Parathyroid adenoma (tissue), 2 donors: ENCODE results near the gene ALOXE3.

Experiments used
- H2AFZ ChIP-seq: fragments of 300-600 bp; sonication (generic); one replicate; pipeline ENCODE4 v1.7.0; 2017; ENCODE audit warnings: antibody characterized with exemption, mild to moderate bottlenecking
- H3K27ac ChIP-seq: fragments of 300-600 bp; sonication (generic); one replicate; pipeline ENCODE4 v1.7.0; 2017
- H3K27me3 ChIP-seq: fragments of 300-600 bp; sonication (generic); one replicate; pipeline ENCODE4 v1.7.0; 2017; ENCODE audit warnings: low read length; ENCODE audit not compliant: control insufficient read depth, insufficient read depth
- H3K36me3 ChIP-seq: fragments of 300-600 bp; sonication (generic); one replicate; pipeline ENCODE4 v1.7.0; 2017; ENCODE audit warnings: low read length; ENCODE audit not compliant: control insufficient read depth, insufficient read depth
- H3K4me1 ChIP-seq: fragments of 300-600 bp; sonication (generic); one replicate; pipeline ENCODE4 v1.7.0; 2017; ENCODE audit warnings: control low read depth
- H3K4me2 ChIP-seq: fragments of 300-600 bp; sonication (generic); one replicate; pipeline ENCODE4 v1.7.0; 2017; ENCODE audit warnings: low read length
- H3K4me3 ChIP-seq: fragments of 300-600 bp; sonication (generic); one replicate; pipeline ENCODE4 v1.7.0; 2017; ENCODE audit warnings: low read depth, low read length
- H3K79me2 ChIP-seq: fragments of 300-600 bp; sonication (generic); one replicate; pipeline ENCODE4 v1.7.0; 2017; ENCODE audit warnings: control low read depth
- H3K9ac ChIP-seq: fragments of 300-600 bp; sonication (generic); one replicate; pipeline ENCODE4 v1.7.0; 2017; ENCODE audit warnings: mild to moderate bottlenecking
- H3K9me3 ChIP-seq: fragments of 300-600 bp; sonication (generic); one replicate; pipeline ENCODE4 v1.7.0; 2017; ENCODE audit warnings: low read length; ENCODE audit not compliant: control insufficient read depth
- TF ChIP-seq, protein P1 (sequence below): fragments of 300-600 bp; sonication (generic); IDR thresholded peaks from one replicate; pipeline ENCODE4 v1.7.0; 2017; ENCODE audit warnings: antibody characterized with exemption, mild to moderate bottlenecking
- donor health status: primary hyperparathyroidism.

The ALOXE3 gene

DNA sequence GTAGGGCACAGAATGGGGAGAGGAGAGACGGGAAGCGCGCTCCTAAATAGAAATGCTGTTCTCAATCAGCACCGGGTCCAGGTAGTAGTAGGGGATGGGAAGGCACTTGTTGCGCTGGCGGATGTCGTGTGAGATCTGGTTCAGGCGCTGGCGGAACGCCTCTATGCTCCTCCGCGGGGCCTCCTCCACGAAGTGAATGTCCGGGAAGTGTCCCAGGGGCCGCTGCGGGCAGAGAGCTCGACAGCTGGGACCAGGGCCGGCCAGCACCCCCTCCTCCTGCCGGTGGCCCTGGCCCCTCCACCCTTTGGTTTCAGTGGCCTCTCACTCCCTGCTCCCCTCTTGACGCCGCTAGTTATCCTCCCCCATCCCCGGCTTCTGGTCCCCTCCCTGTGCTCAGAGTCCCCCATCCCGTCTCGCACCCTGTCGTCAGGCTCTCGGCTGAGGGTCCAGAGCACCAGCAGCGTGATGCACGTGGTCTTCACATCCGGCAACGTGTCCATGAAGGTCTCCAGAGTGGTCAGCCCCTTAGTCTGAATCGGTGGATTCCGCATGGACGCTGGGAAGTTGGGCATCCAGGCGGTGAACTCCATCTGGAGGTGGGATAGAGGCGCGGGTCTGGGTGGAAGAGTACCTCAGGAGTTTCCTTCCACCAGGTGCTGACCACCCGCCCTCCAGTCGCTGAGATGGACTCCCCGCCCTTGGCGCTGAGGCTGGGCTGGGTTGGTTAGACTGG, 45.4 kb downstream of the ALOXE3 start:
- no peaks in the 10 kb centered on the region for H3K79me2 ChIP-seq
- no peak overlapping the region for H3K4me3 ChIP-seq
- peaks cover 4% of the 10 kb centered on the region for H3K4me1 ChIP-seq
- no peak overlapping the region for H2AFZ ChIP-seq
- no peak overlapping the region for H3K27ac ChIP-seq
- no peaks in the 10 kb centered on the region for H3K36me3 ChIP-seq
- TF ChIP-seq, protein P1, sequence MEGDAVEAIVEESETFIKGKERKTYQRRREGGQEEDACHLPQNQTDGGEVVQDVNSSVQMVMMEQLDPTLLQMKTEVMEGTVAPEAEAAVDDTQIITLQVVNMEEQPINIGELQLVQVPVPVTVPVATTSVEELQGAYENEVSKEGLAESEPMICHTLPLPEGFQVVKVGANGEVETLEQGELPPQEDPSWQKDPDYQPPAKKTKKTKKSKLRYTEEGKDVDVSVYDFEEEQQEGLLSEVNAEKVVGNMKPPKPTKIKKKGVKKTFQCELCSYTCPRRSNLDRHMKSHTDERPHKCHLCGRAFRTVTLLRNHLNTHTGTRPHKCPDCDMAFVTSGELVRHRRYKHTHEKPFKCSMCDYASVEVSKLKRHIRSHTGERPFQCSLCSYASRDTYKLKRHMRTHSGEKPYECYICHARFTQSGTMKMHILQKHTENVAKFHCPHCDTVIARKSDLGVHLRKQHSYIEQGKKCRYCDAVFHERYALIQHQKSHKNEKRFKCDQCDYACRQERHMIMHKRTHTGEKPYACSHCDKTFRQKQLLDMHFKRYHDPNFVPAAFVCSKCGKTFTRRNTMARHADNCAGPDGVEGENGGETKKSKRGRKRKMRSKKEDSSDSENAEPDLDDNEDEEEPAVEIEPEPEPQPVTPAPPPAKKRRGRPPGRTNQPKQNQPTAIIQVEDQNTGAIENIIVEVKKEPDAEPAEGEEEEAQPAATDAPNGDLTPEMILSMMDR: no peak
- H3K9me3 ChIP-seq: no peaks in the 10 kb centered on the region
- no peak overlapping the region for H3K9ac ChIP-seq
- peak overlapping the region; percentile 15 for H3K4me2 ChIP-seq
- peaks cover 7% of the 10 kb centered on the region for H3K27me3 ChIP-seq

DNA sequence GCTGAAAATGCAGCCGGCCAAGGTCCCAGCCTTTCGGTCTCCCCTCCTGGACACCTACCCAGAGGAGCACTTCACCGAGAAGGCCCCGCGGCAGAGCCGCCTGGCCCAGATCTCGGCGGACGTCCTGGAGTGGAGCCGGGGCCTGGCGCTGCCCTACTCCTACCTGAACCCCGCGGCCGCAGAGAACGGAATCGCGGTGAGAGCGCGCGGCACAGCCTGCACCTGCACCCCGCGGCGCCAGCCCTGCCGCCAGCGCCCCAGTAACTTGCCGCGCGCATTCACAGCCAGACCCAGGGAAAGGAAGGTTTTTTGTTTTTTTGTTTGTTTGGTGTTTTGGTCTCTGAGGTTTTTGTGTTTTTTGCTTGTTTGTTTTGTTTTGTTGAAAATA, 46.0 kb downstream of the ALOXE3 start:
- Histone ChIP-seq H3K27ac (no peak overlapping the region), H3K4me1 (peaks cover 4% of the 10 kb centered on the region), H2AFZ (no peak overlapping the region), H3K4me2 (peak overlapping the region; percentile 3), H3K9me3 (no peaks in the 10 kb centered on the region), H3K79me2 (no peaks in the 10 kb centered on the region), H3K27me3 (peaks cover 7% of the 10 kb centered on the region), H3K36me3 (no peaks in the 10 kb centered on the region), H3K4me3 (no peak overlapping the region), H3K9ac (no peak overlapping the region)
- TF ChIP-seq, protein P1: no peak

DNA sequence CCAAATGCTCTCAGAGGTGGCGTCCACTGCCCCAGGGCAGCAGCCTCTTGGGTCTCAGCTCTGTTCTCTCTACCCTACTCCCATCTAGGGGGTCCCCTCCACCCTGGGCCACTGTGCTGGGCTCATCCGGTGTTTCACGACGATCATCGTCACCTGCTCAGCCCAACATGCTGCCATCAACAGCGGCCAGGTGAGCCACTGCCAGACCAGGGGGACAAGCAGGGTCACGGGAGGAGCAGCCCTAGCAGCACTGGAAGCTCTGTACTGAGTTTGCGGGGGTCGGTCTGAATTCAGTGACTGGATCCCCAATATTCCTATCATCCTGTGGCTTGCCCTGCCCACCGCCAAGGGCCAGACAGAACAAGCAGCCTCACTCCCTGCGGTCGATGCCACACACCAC, 46.8 kb downstream of the ALOXE3 start:
- TF ChIP-seq, protein P1: no peak
- Histone ChIP-seq H3K36me3 (no peaks in the 10 kb centered on the region), H3K4me3 (no peak overlapping the region), H3K9ac (no peak overlapping the region), H2AFZ (no peak overlapping the region), H3K9me3 (no peaks in the 10 kb centered on the region), H3K4me1 (peaks cover 4% of the 10 kb centered on the region), H3K79me2 (no peaks in the 10 kb centered on the region), H3K27me3 (peaks cover 7% of the 10 kb centered on the region), H3K27ac (no peak overlapping the region), H3K4me2 (no peak overlapping the region)

DNA sequence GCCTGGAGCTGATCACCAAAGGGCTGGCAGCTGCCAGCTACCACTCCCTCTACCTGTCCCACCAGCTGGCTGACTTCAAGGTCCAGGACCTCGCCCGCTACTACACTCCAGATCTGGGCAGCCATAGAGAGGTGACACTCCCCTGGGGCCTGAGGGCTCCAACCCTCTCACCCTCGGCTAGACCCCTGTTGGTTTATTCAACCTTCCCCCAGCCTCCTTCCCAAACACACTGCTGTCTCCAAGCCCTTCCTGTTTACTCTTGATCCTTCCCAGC, 48.8 kb downstream of the ALOXE3 start:
- H3K4me1 ChIP-seq: peaks cover 4% of the 10 kb centered on the region
- H3K9ac ChIP-seq: no peak overlapping the region
- H3K36me3 ChIP-seq: no peaks in the 10 kb centered on the region
- no peaks in the 10 kb centered on the region for H3K79me2 ChIP-seq
- peaks cover 5% of the 10 kb centered on the region for H3K27me3 ChIP-seq
- H3K4me3 ChIP-seq: no peak overlapping the region
- H3K9me3 ChIP-seq: no peaks in the 10 kb centered on the region
- no peak overlapping the region for H2AFZ ChIP-seq
- H3K4me2 ChIP-seq: no peak overlapping the region
- TF ChIP-seq, protein P1: no peak
- H3K27ac ChIP-seq: no peak overlapping the region
